Liver (tissue), 9 donors: ENCODE measurements around the gene NKTR. TPM values are rescaled to one million over a fixed set of nuclear protein-coding genes. Genes with fewer than 3 reads are reported as not detected.

Source experiments
- DNase-seq: peaks from one replicate; pipeline ENCODE4 v3.0.0-alpha.2; 2017; ENCODE audit warnings: low spot score
- H3K27ac ChIP-seq, 2 donors: one replicate each; pipeline ENCODE4 v1.7.0; 2013; ENCODE audit warnings: inconsistent platforms in 2 of 2, low read length in 2 of 2, control low read depth in 1 of 2, low read depth in 1 of 2, mild to moderate bottlenecking in 1 of 2
- H3K27me3 ChIP-seq, 4 donors: one replicate each; pipeline versions ENCODE4 v1.6.1 to v1.7.0; 2013; ENCODE audit warnings: low read length in 3 of 4, inconsistent platforms in 1 of 4, mild to moderate bottlenecking in 1 of 4, moderate library complexity in 1 of 4; ENCODE audit not compliant: control insufficient read depth in 4 of 4, insufficient read depth in 4 of 4
- H3K36me3 ChIP-seq, 4 donors: one replicate each; pipeline versions ENCODE4 v1.6.1 to v1.7.0; 2013; ENCODE audit warnings: low read length in 3 of 4, mild to moderate bottlenecking in 3 of 4, low read depth in 1 of 4, moderate library complexity in 1 of 4; ENCODE audit not compliant: control insufficient read depth in 4 of 4, insufficient read depth in 3 of 4
- H3K4me1 ChIP-seq, 4 donors: one replicate each; pipeline versions ENCODE4 v1.6.1 to v1.7.0; 2013; ENCODE audit warnings: low read length in 3 of 4, mild to moderate bottlenecking in 3 of 4, moderate library complexity in 1 of 4; ENCODE audit not compliant: control insufficient read depth in 4 of 4, insufficient read depth in 4 of 4
- H3K4me3 ChIP-seq, 3 donors: one replicate each; pipeline versions ENCODE4 v1.6.1 to v1.7.0; 2013; ENCODE audit warnings: low read length in 3 of 3, control low read depth in 1 of 3, low read depth in 1 of 3, mild to moderate bottlenecking in 1 of 3
- H3K9ac ChIP-seq, 2 donors: one replicate each; pipeline ENCODE4 v1.7.0; 2013; ENCODE audit warnings: low read length in 2 of 2, mild to moderate bottlenecking in 2 of 2, moderate library complexity in 2 of 2, control low read depth in 1 of 2, low read depth in 1 of 2
- H3K9me3 ChIP-seq, 4 donors: one replicate each; pipeline versions ENCODE4 v1.6.1 to v1.7.0; 2013; ENCODE audit warnings: low read length in 3 of 4; ENCODE audit not compliant: control insufficient read depth in 4 of 4
- CTCF ChIP-seq: fragments of 150-350 bp; IDR thresholded peaks from 2 replicates; pipeline ENCODE4 v1.5.1; 2017; ENCODE audit warnings: improper control_type of control experiment, low read depth, low read length; ENCODE audit not compliant: missing input control
- HNF4A ChIP-seq, 2 donors: conservative IDR thresholded peaks; 2 replicates each; pipeline ENCODE4 v1.6.1; 2016; ENCODE audit warnings: antibody characterized with exemption in 2 of 2, mild to moderate bottlenecking in 2 of 2
- HNF4G ChIP-seq: IDR thresholded peaks from 2 replicates; pipeline ENCODE4 v1.6.1; 2016; ENCODE audit warnings: antibody characterized with exemption
- JUND ChIP-seq, 2 donors: IDR thresholded peaks; 2 replicates each; pipeline ENCODE4 v1.6.1; 2016; ENCODE audit warnings: antibody characterized with exemption in 2 of 2
- MAX ChIP-seq: IDR thresholded peaks from 2 replicates; pipeline ENCODE4 v1.6.1; 2016; ENCODE audit warnings: antibody characterized with exemption
- RAD21 ChIP-seq, 2 donors: IDR thresholded peaks; 2 replicates each; pipeline ENCODE4 v1.6.1; 2016; ENCODE audit warnings: antibody characterized with exemption in 2 of 2, mild to moderate bottlenecking in 2 of 2
- RXRA ChIP-seq, 2 donors: IDR thresholded peaks; 2 replicates each; pipeline ENCODE4 v1.6.1; 2017 to 2018; ENCODE audit warnings: antibody characterized with exemption in 2 of 2, mild to moderate bottlenecking in 1 of 2
- SP1 ChIP-seq: IDR thresholded peaks from 2 replicates; pipeline ENCODE4 v1.6.1; 2018; ENCODE audit warnings: antibody characterized with exemption, mild to moderate bottlenecking
- TAF1 ChIP-seq: conservative IDR thresholded peaks from 2 replicates; pipeline ENCODE4 v1.6.1; 2016; ENCODE audit warnings: antibody characterized with exemption, mild to moderate bottlenecking
- YY1 ChIP-seq: IDR thresholded peaks from 2 replicates; pipeline ENCODE4 v1.6.1; 2016; ENCODE audit warnings: antibody characterized with exemption, mild to moderate bottlenecking
- WGBS: extraction: QIAGEN DNeasy Blood & Tissue Kit; methylation state at CpG from one replicate; pipeline ENCODE4 v1.1.7; 2013; 5-methylcytosine and 5-hydroxymethylcytosine counted together
- polyA plus RNA-seq, 2 donors: library from polyadenylated mRNA; stranded (reverse) in 1 of 2; unstranded in 1 of 2; fragments of 200-250 nt in 1 of 2; fragments of >200 nt in 1 of 2; fragmentation: Nextera tagmentation in 1 of 2; extraction: Ambion mirVana in 1 of 2; gene quantifications; one replicate each; pipeline versions ENCODE4 v1.2.1 to v1.2.3, GENCODE V29; 2013 to 2015
- total RNA-seq, 2 donors: library from RNA; depleted of rRNA; stranded (reverse); fragments of >200 nt; gene quantifications; one replicate each; pipeline ENCODE4 v1.2.3, GENCODE V29; 2014
- TF ChIP-seq, protein P1 (sequence below): IDR thresholded peaks from 2 replicates; pipeline ENCODE4 v1.6.1; 2016; ENCODE audit warnings: antibody characterized with exemption
- donor health status: healthy.
- donor health status: healthy.
- donor health status: healthy.
- donor health status: healthy.
- donor health status: healthy.

Gene NKTR
- total and polyA plus RNA-seq, 4 donors: 5.8 to 75.5 (median 28.1) TPM

- no peak for DNase-seq
- Histone ChIP-seq H3K36me3 (peaks cover 0 to 2% (median 0%) of the 10 kb centered on the region in 4 donors), H3K9me3 (no peaks in the 10 kb centered on the region), H3K4me1 (peaks cover 2 to 31% (median 22%) of the 10 kb centered on the region in 4 donors), H3K9ac (peak overlapping the region; percentile 83 to 92), H3K4me3 (peak overlapping the region; percentile 18 to 97 (median 70)), H3K27ac (no peak overlapping the region), H3K27me3 (no peaks in the 10 kb centered on the region)
- no peak for TF ChIP-seq TAF1
- TF ChIP-seq YY1: no peak
- TF ChIP-seq, protein P1, sequence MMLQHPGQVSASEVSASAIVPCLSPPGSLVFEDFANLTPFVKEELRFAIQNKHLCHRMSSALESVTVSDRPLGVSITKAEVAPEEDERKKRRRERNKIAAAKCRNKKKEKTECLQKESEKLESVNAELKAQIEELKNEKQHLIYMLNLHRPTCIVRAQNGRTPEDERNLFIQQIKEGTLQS: no peak
- 46% methylated on average over 9 of the region's 9 CpGs for WGBS
Measured at GRCh38 chr3:42601896-42602581, 1.6 kb downstream of the NKTR start.

DNA sequence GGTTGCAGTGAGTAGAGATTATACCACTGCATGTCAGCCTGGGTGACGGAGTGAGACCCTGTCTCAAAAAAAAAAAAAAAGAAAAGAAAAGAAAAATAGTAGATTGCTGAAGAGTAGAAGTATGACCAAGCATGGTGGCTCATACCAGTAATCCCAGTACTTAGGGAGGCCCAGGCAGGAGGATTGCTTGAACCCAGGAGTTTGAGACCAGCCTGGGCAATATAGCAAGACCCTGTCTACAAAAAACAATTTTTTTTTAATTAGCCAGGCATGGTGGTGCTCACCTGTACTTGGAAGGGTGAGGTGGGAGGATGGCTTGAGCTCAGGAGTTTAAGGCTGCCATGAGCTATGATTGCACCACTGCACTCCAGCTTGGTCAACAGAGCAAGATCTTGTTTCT lies 2.5 kb downstream of the NKTR start:
- no peak overlapping the region for H3K27ac ChIP-seq
- WGBS: 97% methylated on average over 1 of the region's 1 CpG
- H3K27me3 ChIP-seq: no peaks in the 10 kb centered on the region
- no peak overlapping the region for H3K9ac ChIP-seq
- peaks cover 2 to 31% (median 22%) of the 10 kb centered on the region in 4 donors for H3K4me1 ChIP-seq
- H3K4me3 ChIP-seq: no peak overlapping the region
- H3K36me3 ChIP-seq: peaks cover 0 to 2% (median 0%) of the 10 kb centered on the region in 4 donors
- DNase-seq: no peak
- no peak for TF ChIP-seq RAD21 (IDR thresholded peaks at IDR 0.05)
- TF ChIP-seq YY1: no peak
- TF ChIP-seq SP1: no peak
- no peak for TF ChIP-seq HNF4G
- no peak for TF ChIP-seq RXRA (IDR thresholded peaks at IDR 0.05)
- no peak for TF ChIP-seq CTCF
- H3K9me3 ChIP-seq: no peaks in the 10 kb centered on the region

GRCh38 chr3:42605546-42606173 lies 5.2 kb downstream of the NKTR start:
- Histone ChIP-seq H3K36me3 (peaks cover 0 to 2% (median 0%) of the 10 kb centered on the region in 4 donors), H3K4me3 (no peak overlapping the region), H3K9me3 (no peaks in the 10 kb centered on the region), H3K27ac (peak overlapping the region in 1 of 2 donors; percentile 16), H3K4me1 (peaks cover 5 to 30% (median 20%) of the 10 kb centered on the region in 4 donors), H3K27me3 (no peaks in the 10 kb centered on the region), H3K9ac (no peak overlapping the region)
- no peak for DNase-seq
- TF ChIP-seq HNF4A (conservative IDR thresholded peaks at IDR 0.05): no peak
- 84% methylated on average over 5 of the region's 5 CpGs for WGBS

- TF ChIP-seq JUND (IDR thresholded peaks at IDR 0.05): no peak
- no peak for TF ChIP-seq CTCF
- no peak for TF ChIP-seq MAX
- TF ChIP-seq RXRA (IDR thresholded peaks at IDR 0.05): no peak
- no peak for TF ChIP-seq YY1
- TF ChIP-seq TAF1: no peak
- TF ChIP-seq SP1: no peak
- 71% methylated on average over 5 of the region's 5 CpGs for WGBS
- no peak overlapping the region for H3K4me3 ChIP-seq
- no peak overlapping the region for H3K9ac ChIP-seq
- peaks cover 4 to 10% (median 6%) of the 10 kb centered on the region in 4 donors for H3K4me1 ChIP-seq
- H3K36me3 ChIP-seq: peaks cover 0 to 4% (median 0%) of the 10 kb centered on the region in 4 donors
- no peak for DNase-seq
- H3K9me3 ChIP-seq: no peaks in the 10 kb centered on the region
- H3K27me3 ChIP-seq: no peaks in the 10 kb centered on the region
- no peak overlapping the region for H3K27ac ChIP-seq
Measured at GRCh38 chr3:42608581-42608980, 8.1 kb downstream of the NKTR start.
